Cardiac muscle cell (in vitro differentiated cells and primary cell): ENCODE results near the gene NEUROG3. TPM values are rescaled to one million over a fixed set of nuclear protein-coding genes. Genes with fewer than 3 reads are reported as not detected.

Source experiments
- DNase-seq, 2 donors: peaks; one replicate each; pipeline versions ENCODE4 v3.0.0 to v3.0.0-alpha.2; 2010 to 2017; ENCODE audit warnings: low read depth in 1 of 2, low spot score in 1 of 2
- H3K27ac ChIP-seq: fragments of 200-600 bp; sonication (generic); 2 replicates; pipeline ENCODE4 v1.5.1; 2016
- H3K27me3 ChIP-seq: fragments of 200-600 bp; sonication (generic); 2 replicates; pipeline ENCODE4 v1.6.0; 2016; ENCODE audit warnings: control low read depth
- H3K36me3 ChIP-seq: fragments of 200-600 bp; sonication (generic); 2 replicates; pipeline ENCODE4 v1.5.1; 2016; ENCODE audit warnings: control low read depth
- H3K4me1 ChIP-seq: fragments of 200-600 bp; sonication (generic); 2 replicates; pipeline ENCODE4 v1.8.1; 2017; ENCODE audit warnings: low read depth, mild to moderate bottlenecking, mixed run types
- H3K4me3 ChIP-seq: fragments of 200-600 bp; sonication (generic); 2 replicates; pipeline ENCODE4 v1.5.1; 2016; ENCODE audit warnings: mild to moderate bottlenecking
- H3K9me3 ChIP-seq: fragments of 200-600 bp; sonication (generic); 2 replicates; pipeline ENCODE4 v1.5.1; 2017; ENCODE audit warnings: low read depth, mild to moderate bottlenecking, control low read depth
- CTCF ChIP-seq: IDR thresholded peaks from 2 replicates; pipeline ENCODE4 v1.5.1; 2012; ENCODE audit warnings: low read depth, mild to moderate bottlenecking, low read length
- polyA plus RNA-seq: library from polyadenylated mRNA; unstranded; fragments of >200 nt; fragmentation: Nextera tagmentation; extraction: Ambion mirVana; gene quantifications from 2 replicates; pipeline ENCODE4 v1.2.1, GENCODE V29; 2016
- total RNA-seq: library from RNA; depleted of rRNA; stranded (reverse); fragments of >200 nt; gene quantifications from 2 replicates; pipeline ENCODE4 v1.2.3, GENCODE V29; 2016

Gene NEUROG3
- total and polyA plus RNA-seq, 2 experiments from 2014 or later: not detected

- H3K4me3 ChIP-seq: no peak overlapping the region
- no peak for TF ChIP-seq CTCF
- peaks cover 18% of the 10 kb centered on the region for H3K27me3 ChIP-seq
- no peaks in the 10 kb centered on the region for H3K36me3 ChIP-seq
- H3K27ac ChIP-seq: no peak overlapping the region
- no peaks in the 10 kb centered on the region for H3K9me3 ChIP-seq
- no peaks in the 10 kb centered on the region for H3K4me1 ChIP-seq
- DNase-seq: no peak
These were observed 18.6 kb downstream of the NEUROG3 start for GRCh38 chr10:69554611-69555010.

- Histone ChIP-seq H3K27me3 (peaks cover 15% of the 10 kb centered on the region), H3K27ac (no peak overlapping the region), H3K4me3 (no peak overlapping the region), H3K9me3 (no peaks in the 10 kb centered on the region), H3K4me1 (no peaks in the 10 kb centered on the region), H3K36me3 (no peaks in the 10 kb centered on the region)
- TF ChIP-seq CTCF: no peak
- no peak for DNase-seq
These were observed 19.9 kb downstream of the NEUROG3 start for GRCh38 chr10:69553328-69553727.

- no peak for TF ChIP-seq CTCF
- H3K27me3 ChIP-seq: peaks cover 10% of the 10 kb centered on the region
These were observed 21.0 kb downstream of the NEUROG3 start for GRCh38 chr10:69552268-69552667.

GRCh38 chr10:69549959-69550358, 23.3 kb downstream of the NEUROG3 start:
- H3K27me3 ChIP-seq: no peaks in the 10 kb centered on the region
- TF ChIP-seq CTCF: no peak
- no peaks in the 10 kb centered on the region for H3K4me1 ChIP-seq
- DNase-seq: no peak
- no peaks in the 10 kb centered on the region for H3K9me3 ChIP-seq
- no peak overlapping the region for H3K4me3 ChIP-seq
- H3K36me3 ChIP-seq: no peaks in the 10 kb centered on the region
- no peak overlapping the region for H3K27ac ChIP-seq

More at GRCh38 chr10:69552268-69552667, 21.0 kb downstream of the NEUROG3 start:
- H3K4me3 ChIP-seq: no peak overlapping the region
- DNase-seq: no peak
- no peaks in the 10 kb centered on the region for H3K36me3 ChIP-seq
- no peaks in the 10 kb centered on the region for H3K4me1 ChIP-seq
- H3K27ac ChIP-seq: no peak overlapping the region
- no peaks in the 10 kb centered on the region for H3K9me3 ChIP-seq

- no peaks in the 10 kb centered on the region for H3K27me3 ChIP-seq
- DNase-seq: no peak
These were observed 31.8 kb downstream of the NEUROG3 start for GRCh38 chr10:69541463-69541862.

More at GRCh38 chr10:69541463-69541862, 31.8 kb downstream of the NEUROG3 start:
- Histone ChIP-seq H3K9me3 (no peaks in the 10 kb centered on the region), H3K27ac (no peak overlapping the region), H3K4me1 (no peaks in the 10 kb centered on the region), H3K4me3 (no peak overlapping the region), H3K36me3 (no peaks in the 10 kb centered on the region)
- TF ChIP-seq CTCF: no peak
